HepG2 (cell line): ENCODE data around the gene WDR3. TPM values are rescaled to one million over a fixed set of nuclear protein-coding genes. Genes with fewer than 3 reads are reported as not detected.

Experiments used
- ATAC-seq: fragments of 200-7000 bp; cut with Tn5 transposase; 3 replicates; pipeline ENCODE4 v1.9.1; 2020; ENCODE audit warnings: mild to moderate bottlenecking, moderate library complexity
- BruUV-seq: library from RNA; stranded (reverse); fragments of 400-500 nt; replicated peaks from 2 replicates; lab custom pipeline; 2021; lab: Mats Ljungman, UMichigan
- CTCF ChIA-PET: fragments of 300-600 bp; formaldehyde crosslinking; extraction: SDS; loops from one replicate; lab custom pipeline; 2021; ENCODE audit warnings: low total read pairs, inconsistent platforms, low intra/inter-chr PET ratio; lab: Yijun Ruan, JAX
- POLR2A ChIA-PET: fragments of 350-600 bp; sonication (Branson Sonifier 250); formaldehyde crosslinking; loops from one replicate; lab custom pipeline; 2020; ENCODE audit warnings: antibody characterized with exemption, inconsistent platforms; lab: Yijun Ruan, JAX
- DNase-seq: peaks from one replicate; pipeline ENCODE4 v3.0.0-alpha.2; 2015; ENCODE audit warnings: low spot score
- FAIRE-seq: peaks from 3 replicates; lab custom pipeline; 2011; peaks lifted over from hg19 to GRCh38; lab: Jason Lieb, UNC
- H2AFZ ChIP-seq: one replicate; pipeline ENCODE4 v1.6.1; 2011; ENCODE audit warnings: low read length, inconsistent platforms
- H3K27ac ChIP-seq: fragments of 300-600 bp; 3 replicates; pipeline ENCODE4 v1.8.0; 2011; ENCODE audit warnings: mixed run types, mild to moderate bottlenecking, mixed read lengths, low read length, inconsistent platforms; ENCODE audit not compliant: insufficient read depth; ENCODE audit errors: extremely low read length
- H3K27me3 ChIP-seq, 2 experiments: fragments of 200-600 bp in 1 of 2; 2 replicates in 1 of 2; 3 replicates in 1 of 2; pipeline versions ENCODE4 v1.6.0 to v1.8.0; 2011; ENCODE audit warnings: low read length in 2 of 2, mild to moderate bottlenecking in 2 of 2, moderate library complexity in 2 of 2, inconsistent platforms in 1 of 2; ENCODE audit not compliant: insufficient read depth in 2 of 2, control insufficient read depth in 1 of 2
- H3K36me3 ChIP-seq, 2 experiments: fragments of 200-600 bp in 1 of 2; replicated peaks in 1 of 2; 2 replicates in 1 of 2; 3 replicates in 1 of 2; pipeline versions ENCODE4 v1.5.1 to v1.8.0; 2011; ENCODE audit warnings: low read length in 2 of 2, inconsistent platforms in 1 of 2; ENCODE audit not compliant: insufficient read depth in 2 of 2, control insufficient read depth in 1 of 2
- H3K4me1 ChIP-seq: 2 replicates; pipeline ENCODE4 v1.5.1; 2012; ENCODE audit warnings: low read length, inconsistent platforms; ENCODE audit not compliant: insufficient read depth
- H3K4me2 ChIP-seq: 2 replicates; pipeline ENCODE4 v1.6.0; 2011; ENCODE audit warnings: low read depth, low read length, inconsistent platforms
- H3K4me3 ChIP-seq, 3 experiments: fragments of 200-600 bp in 1 of 3; sonication (generic), shearing (Covaris generic) in 1 of 3; replicated peaks in 1 of 3; 2 replicates each; pipeline ENCODE4 v1.5.1; 2011 to 2016; ENCODE audit warnings: low read length in 3 of 3, inconsistent platforms in 2 of 3, low read depth in 2 of 3, mild to moderate bottlenecking in 2 of 3, control low read depth in 1 of 3, mixed read lengths in 1 of 3; ENCODE audit not compliant: insufficient read depth in 1 of 3
- H3K79me2 ChIP-seq: one replicate; pipeline ENCODE4 v1.6.1; 2011; ENCODE audit warnings: low read length, inconsistent platforms; ENCODE audit not compliant: insufficient read depth
- H3K9ac ChIP-seq: 2 replicates; pipeline ENCODE4 v1.6.0; 2011; ENCODE audit warnings: mild to moderate bottlenecking, low read depth, low read length, inconsistent platforms; ENCODE audit not compliant: insufficient read depth
- H3K9me3 ChIP-seq: 2 replicates; pipeline ENCODE4 v1.5.1; 2012; ENCODE audit warnings: mild to moderate bottlenecking, low read length
- H4K20me1 ChIP-seq: 2 replicates; pipeline ENCODE4 v1.6.0; 2011; ENCODE audit warnings: inconsistent platforms, mild to moderate bottlenecking, low read length, moderate library complexity; ENCODE audit not compliant: insufficient read depth
- BRF2 ChIP-seq: sonication (generic); formaldehyde crosslinking; IDR thresholded peaks from 2 replicates; pipeline ENCODE4 v1.8.1; 2022; ENCODE audit warnings: mild to moderate bottlenecking, missing genetic modification reagents
- DZIP1 ChIP-seq: sonication (generic); formaldehyde crosslinking; IDR thresholded peaks from 2 replicates; pipeline ENCODE4 v1.5.0; 2020; ENCODE audit warnings: mild to moderate bottlenecking, missing genetic modification reagents
- KDM5A ChIP-seq: fragments of 200-600 bp; sonication (generic); IDR thresholded peaks from 2 replicates; pipeline ENCODE4 v1.7.0; 2018; ENCODE audit warnings: antibody characterized with exemption, mild to moderate bottlenecking, low read length, borderline replicate concordance
- MBD4 ChIP-seq: IDR thresholded peaks from 2 replicates; pipeline ENCODE4 v1.6.1; 2012; ENCODE audit warnings: low read length, inconsistent platforms, borderline replicate concordance
- MYC ChIP-seq: sonication (generic); formaldehyde crosslinking; IDR thresholded peaks from 2 replicates; pipeline ENCODE4 v1.9.0; 2021; ENCODE audit warnings: missing genetic modification reagents, borderline replicate concordance
- NR3C1 ChIP-seq: sonication (generic); formaldehyde crosslinking; IDR thresholded peaks from 2 replicates; pipeline ENCODE4 v1.4.0; 2020; ENCODE audit warnings: missing genetic modification reagents
- SMAD3 ChIP-seq: sonication (generic); formaldehyde crosslinking; IDR thresholded peaks from 2 replicates; pipeline ENCODE4 v1.4.0; 2020; ENCODE audit warnings: missing genetic modification reagents
- TBX2 ChIP-seq: sonication (generic); formaldehyde crosslinking; IDR thresholded peaks from 2 replicates; pipeline ENCODE4 v1.5.0; 2020; ENCODE audit warnings: missing genetic modification reagents, mild to moderate bottlenecking, borderline replicate concordance
- TIGD3 ChIP-seq: sonication (generic); formaldehyde crosslinking; IDR thresholded peaks from 2 replicates; pipeline ENCODE4 v1.5.1; 2020; ENCODE audit warnings: mild to moderate bottlenecking, missing genetic modification reagents, borderline replicate concordance
- ZBTB26 ChIP-seq: IDR thresholded peaks from 2 replicates; pipeline ENCODE4 v1.6.1; 2016; ENCODE audit warnings: missing compliant biosample characterization, missing genetic modification reagents, borderline replicate concordance
- ZNF205 ChIP-seq: IDR thresholded peaks from 2 replicates; pipeline ENCODE4 v1.6.1; 2018; ENCODE audit warnings: missing biosample characterization, missing genetic modification reagents
- ZNF225 ChIP-seq: sonication (generic); formaldehyde crosslinking; IDR thresholded peaks from 2 replicates; pipeline ENCODE4 v1.4.0; 2020; ENCODE audit warnings: mild to moderate bottlenecking, missing genetic modification reagents
- ZNF281 ChIP-seq: sonication (generic); formaldehyde crosslinking; IDR thresholded peaks from 2 replicates; pipeline ENCODE4 v1.4.0; 2020; ENCODE audit warnings: missing genetic modification reagents, borderline replicate concordance
- ZNF441 ChIP-seq: sonication (generic); formaldehyde crosslinking; IDR thresholded peaks from 2 replicates; pipeline ENCODE4 v1.7.0; 2021; ENCODE audit warnings: missing genetic modification reagents, borderline replicate concordance
- ZNF709 ChIP-seq: sonication (generic); formaldehyde crosslinking; IDR thresholded peaks from 2 replicates; pipeline ENCODE4 v1.5.0; 2020; ENCODE audit warnings: mild to moderate bottlenecking, missing genetic modification reagents
- ZNF768 ChIP-seq: sonication (generic); formaldehyde crosslinking; IDR thresholded peaks from 2 replicates; pipeline ENCODE4 v1.4.0; 2020; ENCODE audit warnings: missing genetic modification reagents
- ZSCAN21 ChIP-seq: sonication (generic); formaldehyde crosslinking; IDR thresholded peaks from 2 replicates; pipeline ENCODE4 v1.8.0; 2022; ENCODE audit warnings: mild to moderate bottlenecking, missing genetic modification reagents, moderate library complexity, borderline replicate concordance
- WGBS: methylation state at CpG from one replicate; pipeline ENCODE4 v1.1.6; 2017; ENCODE audit warnings: low lambda C conversion rate; 5-methylcytosine and 5-hydroxymethylcytosine counted together
- in situ Hi-C: cut with HindIII; loops from 2 replicates; pipeline ENCODE4 v1.10.0; 2017; ENCODE audit warnings: low pct_unique_long_range_greater_than_20kb; ENCODE audit not compliant: extremely low pct_ligation_motif_present
- intact Hi-C: fragments of 100-400 bp; cut with micrococcal nuclease; formaldehyde crosslinking; loops from one replicate; pipeline ENCODE4 v1.10.0; 2022; ENCODE audit not compliant: unreplicated experiment
- polyA plus RNA-seq, 8 experiments: library from polyadenylated mRNA; depleted of rRNA in 3 of 8; stranded (reverse) in 7 of 8; unstranded in 1 of 8; fragments of >200 nt; fragmentation: Illumina TruSeq in 4 of 8; extraction: Trizol in 4 of 8; gene quantifications; 2 replicates each; pipeline versions ENCODE4 v1.2.1 to v1.2.3, GENCODE V29; 2011 to 2016; ENCODE audit warnings: low read depth in 4 of 8, missing spikeins in 1 of 8, mixed read lengths in 1 of 8; ENCODE audit not compliant: insufficient read depth in 1 of 8
- total RNA-seq, 5 experiments: library from RNA; depleted of rRNA; stranded (reverse); fragments of >200 nt; fragmentation: Illumina TruSeq; extraction: Trizol; gene quantifications; 2 replicates each; pipeline ENCODE4 v1.2.3, GENCODE V29; 2016; ENCODE audit warnings: low read depth in 1 of 5

The WDR3 gene
- total and polyA plus RNA-seq, 2 of the 13 experiments (the other 11 are each of a cell fraction or from before 2014, with no cell fraction given), result 15.9 to 55.5 TPM

GRCh38 chr1:117985239-117985638 is 55.7 kb downstream of the WDR3 start:
- 7% methylated on average over 1 of the region's 1 CpG for WGBS
- H2AFZ ChIP-seq, result no peak overlapping the region
- TF ChIP-seq ZBTB26 (CRISPR knock-in tag) (no peak), TBX2 (CRISPR knock-in tag) (no peak), ZSCAN21 (CRISPR knock-in tag) (no peak), TIGD3 (CRISPR knock-in tag) (no peak), NR3C1 (CRISPR knock-in tag) (no peak), KDM5A (no peak), MYC (CRISPR knock-in tag) (no peak), ZNF225 (CRISPR knock-in tag) (no peak), ZNF205 (no peak), BRF2 (CRISPR knock-in tag) (no peak), DZIP1 (CRISPR knock-in tag) (no peak), ZNF281 (no peak), ZNF441 (CRISPR knock-in tag) (no peak), ZNF768 (CRISPR knock-in tag) (no peak), ZNF709 (no peak), SMAD3 (CRISPR knock-in tag) (no peak), MBD4 (no peak)

More at GRCh38 chr1:117985239-117985638, 55.7 kb downstream of the WDR3 start:
- ATAC-seq (no peak), FAIRE-seq (no peak), DNase-seq (no peak)
- H3K36me3 ChIP-seq, result no peaks in the 10 kb centered on the region
- ChIA-PET POLR2A (no interaction called here), CTCF (no interaction called here)
- no peak overlapping the region for H3K4me3 ChIP-seq
- BruUV-seq, result no TSS peak
- H3K9ac ChIP-seq, result no peak overlapping the region
- intact Hi-C loops, result no loop called here
- no peaks in the 10 kb centered on the region; a peak in 1 of 5 replicates for H3K27me3 ChIP-seq
- H3K4me1 ChIP-seq, result no peaks in the 10 kb centered on the region
- H3K4me2 ChIP-seq, result no peak overlapping the region
- H3K9me3 ChIP-seq, result no peaks in the 10 kb centered on the region
- H3K27ac ChIP-seq, result no peak overlapping the region
- H3K79me2 ChIP-seq, result no peaks in the 10 kb centered on the region
- in situ Hi-C loops, result no loop called here
- no peaks in the 10 kb centered on the region for H4K20me1 ChIP-seq
